Stimulated activated CD4-positive, alpha-beta T cell treated with anti-CD3 and anti-CD28 coated beads, TNF-alpha, amount 100 ng/mL, for 4 hours (primary cell): ENCODE results near the gene ANTXR2.
"Not testable (repeated sequence)": the region's sequence is repeated elsewhere in the genome, so short reads cannot be mapped to it uniquely, and the experiment has no call there.

Experiments
- DNase-seq, 3 experiments: peaks; one replicate each; pipeline ENCODE4 v3.0.0-alpha.2; 2020; ENCODE audit warnings: low read depth in 3 of 3

Gene ANTXR2

DNA sequence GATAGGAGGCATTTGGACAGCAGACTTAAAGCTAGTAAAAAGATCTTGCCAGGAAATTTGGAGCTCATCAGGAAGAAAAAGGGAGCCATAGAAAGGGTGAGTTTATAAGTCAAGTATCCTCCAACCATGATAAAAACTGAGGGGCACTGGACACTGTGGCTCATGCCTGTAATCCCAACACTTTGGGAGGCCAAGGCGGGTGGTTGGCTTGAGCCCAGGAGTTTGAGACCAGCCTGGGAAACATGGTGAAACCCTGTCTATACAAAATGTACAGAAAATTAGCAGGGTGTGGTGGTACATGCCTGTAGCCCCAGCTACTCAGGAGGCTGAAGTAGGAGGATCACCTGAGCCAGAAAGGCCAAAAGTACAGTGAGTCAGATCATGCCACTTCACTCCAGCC is 48.7 kb downstream of the ANTXR2 start:
- DNase-seq, result no peak

DNA sequence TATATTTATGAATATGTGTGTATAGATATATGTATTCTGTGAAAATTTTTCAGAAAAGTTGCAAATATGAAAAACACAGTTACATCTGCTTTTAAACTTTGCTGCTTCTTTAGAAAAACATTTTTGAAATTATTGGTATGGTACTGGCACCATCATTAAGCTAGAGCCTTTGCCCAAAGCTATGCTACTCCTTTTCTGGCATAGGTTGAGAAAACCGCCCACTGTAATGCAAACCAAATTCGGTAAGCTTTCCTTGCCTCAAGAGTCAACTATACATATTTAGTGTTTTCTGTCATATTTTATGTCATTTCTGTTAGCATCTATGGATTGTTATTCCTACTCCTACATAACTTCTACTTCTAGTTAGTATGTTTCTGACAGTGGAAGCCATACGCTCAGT is 50.7 kb downstream of the ANTXR2 start:
- DNase-seq, result no peak

DNA sequence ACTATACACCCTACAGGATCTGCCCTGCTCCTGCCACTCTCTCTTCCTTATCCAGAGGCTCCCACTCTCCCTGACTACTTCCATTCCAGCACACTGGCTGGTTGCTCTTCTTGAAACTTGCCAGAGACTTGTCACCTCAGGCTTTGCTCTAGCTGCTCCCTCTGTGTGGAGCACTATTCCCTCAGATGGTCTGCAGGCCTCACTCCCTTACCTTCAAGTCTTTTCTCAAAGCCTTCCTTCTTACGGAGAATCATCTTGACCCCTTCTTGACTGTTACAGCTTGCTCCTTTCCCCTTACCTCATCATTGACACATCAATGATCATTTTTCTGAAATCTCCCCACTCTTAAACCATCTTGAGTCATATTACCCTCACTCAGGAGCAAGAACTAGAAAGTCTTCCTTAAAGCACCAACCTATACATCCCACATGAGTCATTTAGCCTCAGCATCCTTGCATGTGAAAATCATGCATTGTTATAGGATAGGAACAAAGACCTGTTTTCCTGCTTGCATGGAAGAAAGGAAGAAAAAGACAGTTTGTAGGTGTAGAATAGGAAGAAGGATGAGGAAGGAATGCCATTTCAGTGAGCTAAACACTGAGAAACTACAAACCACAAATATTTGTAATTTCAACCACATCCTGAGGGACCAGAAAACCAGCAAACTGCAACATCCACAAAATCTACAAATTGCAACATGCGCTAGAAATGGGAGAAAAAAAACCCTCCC is 55.7 kb downstream of the ANTXR2 start:
- no peak for DNase-seq

DNA sequence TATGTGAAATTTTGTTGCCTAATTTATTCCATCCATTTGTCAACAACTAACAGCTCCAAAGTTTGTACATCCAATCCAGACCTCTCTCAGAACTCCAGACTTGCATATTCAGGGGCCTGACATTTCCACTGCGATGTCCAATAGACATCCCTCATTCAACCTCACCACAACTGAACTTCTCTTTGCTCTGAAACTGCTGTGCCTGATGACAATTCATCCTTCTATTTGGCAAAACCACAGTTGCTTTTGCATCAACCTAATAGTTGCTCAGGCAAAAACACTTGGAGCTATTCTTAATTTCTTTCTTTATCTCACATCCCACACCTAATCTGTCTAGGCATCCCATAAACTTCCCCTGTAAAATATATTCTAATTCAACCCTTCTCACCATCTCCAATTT is 56.5 kb downstream of the ANTXR2 start:
- no peak for DNase-seq

DNA sequence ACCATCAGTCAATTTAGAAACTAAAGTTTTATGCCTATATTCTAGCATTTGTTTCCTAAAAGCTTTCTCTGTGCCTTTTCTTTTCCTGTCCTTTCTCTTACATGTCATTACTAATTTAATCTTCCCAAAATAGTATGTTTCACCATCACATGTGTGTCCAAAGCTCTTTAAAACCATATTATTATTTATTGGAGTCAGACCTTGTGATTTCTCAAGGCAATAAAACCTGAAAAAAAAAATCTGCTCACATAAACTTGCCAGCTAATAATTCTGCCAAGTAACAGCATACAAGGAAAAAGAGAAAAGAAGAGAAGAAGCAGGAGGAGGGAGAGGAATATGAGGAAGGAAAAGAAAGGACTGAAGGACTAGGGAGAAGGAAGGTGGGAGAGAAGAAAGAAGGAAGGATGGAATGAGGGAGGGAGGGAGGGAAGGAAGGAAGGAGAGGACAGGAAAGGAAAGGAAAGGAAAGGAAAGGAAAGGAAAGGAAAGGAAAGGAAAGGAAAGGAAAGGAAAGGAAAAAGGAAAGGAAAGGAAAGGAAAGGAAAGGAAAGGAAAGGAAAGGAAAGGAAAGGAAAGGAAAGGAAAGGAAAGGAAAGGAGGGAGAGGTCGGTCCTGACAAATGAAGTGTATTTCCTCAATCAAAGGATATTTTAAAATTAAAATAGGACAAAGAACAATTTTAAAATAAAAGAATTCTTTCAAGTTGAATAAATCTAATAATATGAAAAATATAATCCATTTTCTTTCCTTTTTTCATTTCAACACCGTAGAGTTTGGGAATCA is 57.4 kb downstream of the ANTXR2 start:
- no peak for DNase-seq

DNA sequence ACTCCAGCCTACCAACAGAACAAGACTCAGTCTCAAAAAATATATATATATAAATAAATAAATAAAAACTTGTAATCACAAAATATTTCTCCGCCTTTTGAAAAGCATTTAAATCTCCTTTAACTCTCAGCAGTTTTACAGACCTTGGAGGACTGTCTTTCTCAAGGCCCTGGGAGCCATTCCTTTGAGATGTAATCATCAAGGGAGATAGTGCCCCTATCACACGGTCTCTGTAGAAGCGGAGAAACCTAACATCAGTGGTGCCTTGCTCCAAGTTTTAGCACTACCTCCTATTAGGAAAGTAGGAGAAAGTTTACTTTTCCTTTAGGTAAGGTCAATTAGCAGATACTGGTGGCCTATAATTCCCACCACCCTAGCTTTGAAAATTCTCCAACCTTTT is 58.5 kb downstream of the ANTXR2 start:
- DNase-seq, result no peak

DNA sequence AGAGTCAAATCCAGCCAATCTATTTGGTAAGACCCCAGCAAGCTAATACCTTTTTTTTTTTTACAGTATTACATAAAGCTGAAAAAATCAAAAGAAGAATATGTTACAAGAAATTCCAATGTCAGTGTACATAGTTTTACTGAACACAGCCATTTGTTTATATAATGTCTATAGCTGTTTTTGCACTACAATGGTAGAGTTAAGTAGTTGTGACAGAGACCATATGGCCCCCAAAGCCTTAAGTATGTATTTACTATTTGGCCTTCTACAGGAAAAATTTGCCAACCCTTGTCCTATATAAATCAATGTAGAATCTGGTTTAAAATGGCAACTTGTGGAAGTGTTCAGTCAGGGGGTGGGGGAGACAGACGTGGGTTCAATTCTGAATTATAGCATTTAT is 60.7 kb downstream of the ANTXR2 start:
- no peak for DNase-seq

DNA sequence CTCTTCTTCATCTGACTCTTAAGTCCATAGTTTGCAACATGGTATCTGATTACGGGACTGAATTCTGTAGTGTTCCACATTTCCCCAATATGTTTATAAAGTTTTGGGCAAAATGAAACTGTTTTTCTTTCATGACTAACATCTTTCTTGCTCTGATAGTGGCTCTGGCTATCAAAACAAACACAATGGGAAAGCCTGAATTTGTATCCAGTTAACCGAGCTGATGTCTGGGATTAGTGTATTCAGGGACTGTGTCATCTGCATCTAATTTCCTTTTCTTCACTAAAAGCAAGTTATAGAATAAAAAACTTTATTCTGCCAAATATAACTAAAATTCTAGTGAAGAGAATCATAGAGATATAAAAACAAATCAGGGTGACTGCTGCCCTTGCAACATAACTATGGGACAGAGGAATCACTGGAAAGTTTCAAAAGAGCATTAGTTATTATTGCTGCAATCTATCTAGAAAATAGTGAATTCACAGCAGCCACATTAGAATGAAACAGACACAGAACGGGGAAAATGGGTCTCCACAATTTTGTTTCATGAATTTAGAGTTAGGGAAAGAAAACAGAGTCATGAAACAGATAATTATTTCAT is 61.3 kb downstream of the ANTXR2 start:
- DNase-seq, result no peak

DNA sequence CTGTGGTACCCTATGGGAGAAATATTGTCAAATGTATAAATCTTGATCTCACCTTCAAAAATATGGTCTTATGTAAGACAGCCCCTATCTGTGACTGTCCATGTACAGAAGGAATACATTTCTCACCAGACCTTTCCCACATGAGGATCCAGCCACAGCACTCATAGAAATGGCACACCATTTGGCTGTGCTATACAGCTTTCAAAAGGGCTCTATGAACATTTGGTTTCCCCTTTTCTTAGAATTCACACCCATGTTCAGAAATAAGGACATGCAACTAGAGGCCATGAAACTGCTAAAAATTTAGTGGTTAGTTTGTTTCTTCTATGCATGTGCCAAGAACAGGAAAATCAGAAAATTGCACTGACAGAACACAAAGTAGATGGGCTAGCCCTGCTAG is 62.7 kb downstream of the ANTXR2 start:
- DNase-seq, result no peak

DNA sequence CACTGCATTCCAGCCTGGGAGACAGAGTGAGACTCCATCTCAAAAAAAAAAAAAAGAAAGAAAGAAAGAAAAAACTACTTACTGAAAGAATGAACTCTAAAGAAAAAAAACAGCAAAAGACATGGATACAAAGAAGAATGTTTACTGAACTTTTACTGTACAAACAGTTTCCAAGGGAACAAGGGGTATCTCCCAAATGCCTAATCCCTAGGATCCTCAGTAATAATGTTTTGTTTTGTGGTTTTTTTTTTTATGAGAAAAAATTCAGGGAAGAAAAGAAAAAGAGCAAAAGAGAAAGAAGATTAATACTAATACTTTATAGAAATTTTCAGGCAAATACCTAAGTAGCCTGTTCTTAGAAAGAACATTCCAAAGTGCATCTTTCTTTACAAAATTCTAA is 63.2 kb downstream of the ANTXR2 start:
- DNase-seq, result no peak

DNA sequence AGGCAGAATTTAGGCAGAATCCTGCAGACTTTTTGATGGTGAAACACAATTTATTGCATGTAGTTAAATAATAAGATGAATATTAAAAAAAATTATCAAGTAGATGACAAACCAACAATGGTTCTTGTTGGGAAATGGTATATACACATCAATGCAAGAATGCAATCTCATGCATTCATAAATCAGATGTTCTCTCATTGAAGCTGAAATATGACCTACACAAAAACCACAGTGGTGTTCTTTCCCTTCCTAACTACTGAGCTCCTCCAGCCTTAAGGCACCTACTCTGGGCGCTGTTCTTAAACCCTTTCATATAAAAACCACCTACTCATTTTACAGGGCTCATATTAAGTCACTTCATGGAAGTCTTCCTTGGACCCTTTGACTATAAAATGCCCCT is 64.1 kb downstream of the ANTXR2 start:
- no peak for DNase-seq

DNA sequence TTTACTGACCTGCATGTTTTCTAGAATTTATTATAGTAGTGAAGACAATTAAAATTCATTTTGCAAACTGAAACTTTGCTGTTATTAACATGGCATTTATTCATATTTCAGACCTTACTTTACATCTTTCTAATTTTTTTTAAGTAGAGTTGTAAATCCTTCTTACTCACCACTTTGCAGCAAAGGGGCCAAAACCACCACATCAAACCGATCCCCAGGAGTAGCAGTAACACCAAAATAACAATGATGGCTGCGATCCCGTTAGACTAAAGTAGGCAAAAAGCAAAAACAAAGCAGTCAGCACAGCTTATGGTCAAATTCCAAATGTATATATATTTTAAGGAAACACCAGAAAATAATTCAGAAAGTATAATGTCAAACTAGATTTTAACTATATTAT is 64.7 kb downstream of the ANTXR2 start:
- no peak for DNase-seq

DNA sequence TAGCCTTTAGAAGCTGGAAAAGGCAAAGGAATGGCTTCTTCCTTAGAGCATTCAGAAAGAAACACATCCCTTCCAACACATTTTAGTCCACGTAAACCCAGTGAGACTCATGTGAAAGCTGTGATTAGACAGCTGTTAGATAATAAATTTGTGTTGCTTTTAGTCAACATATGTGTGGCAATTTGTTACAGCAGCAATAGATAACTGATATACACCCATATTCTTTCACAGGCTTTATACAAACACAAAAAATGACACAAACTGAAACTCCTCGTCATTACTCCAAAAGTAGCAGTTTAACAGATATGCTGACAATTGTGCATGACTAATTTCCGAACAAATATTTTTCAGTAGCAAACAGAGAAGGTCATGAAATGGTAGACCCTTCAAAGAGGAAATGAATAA is 65.3 kb downstream of the ANTXR2 start:
- no peak for DNase-seq

DNA sequence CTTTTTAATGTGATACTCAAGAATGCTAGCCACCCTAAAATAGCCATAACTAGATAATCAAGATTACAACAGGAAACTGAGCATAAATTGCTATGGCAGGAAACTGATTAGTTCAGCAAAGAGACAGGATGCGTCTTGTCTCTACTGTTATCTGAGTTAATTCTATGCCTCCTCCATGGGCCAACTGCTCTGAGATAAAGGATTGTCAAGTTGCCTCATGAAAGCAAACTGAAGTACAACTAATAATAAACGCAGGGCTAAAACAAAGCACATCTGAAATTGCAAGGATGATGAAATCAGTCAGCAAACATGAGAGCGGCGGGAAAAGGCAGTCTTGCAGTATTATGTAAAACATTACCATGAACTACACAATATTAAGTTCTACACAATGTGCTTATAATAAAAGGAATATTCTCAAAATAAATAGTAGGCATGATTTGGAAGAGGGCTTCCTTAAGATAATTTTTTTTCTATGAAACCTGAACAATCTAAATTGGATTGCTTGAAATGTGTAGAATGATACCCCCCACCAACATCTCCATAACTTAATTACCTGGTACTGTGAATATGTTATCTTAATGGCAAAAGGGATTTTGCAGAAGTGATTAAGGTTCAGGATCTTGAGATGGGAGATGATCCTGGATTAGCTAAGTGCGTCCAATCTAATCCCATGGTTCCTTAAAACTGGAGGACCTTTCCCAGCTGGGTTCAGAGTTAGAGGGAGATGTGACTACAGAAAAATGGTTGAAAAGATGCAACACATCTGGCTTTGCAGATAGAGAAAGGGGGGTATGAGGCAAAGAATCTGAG is 65.9 kb downstream of the ANTXR2 start:
- no peak for DNase-seq

DNA sequence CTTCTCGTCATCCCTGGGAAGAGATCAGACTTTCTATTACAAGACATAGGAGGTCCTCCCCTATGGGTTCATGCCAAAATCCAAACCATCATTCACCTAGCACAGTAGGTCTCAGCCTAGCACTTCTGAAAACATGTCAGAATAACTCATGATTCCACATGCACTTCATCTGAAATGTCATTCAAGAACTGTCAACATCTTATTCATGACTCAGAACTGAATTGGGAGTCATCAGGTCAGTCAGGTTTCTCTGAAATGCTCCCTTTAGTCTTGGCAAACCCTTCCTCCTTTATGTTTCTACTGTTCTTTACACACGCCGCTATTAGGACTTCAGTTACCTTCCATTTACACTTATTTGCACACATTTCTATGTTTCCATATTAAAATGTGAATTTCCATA is 67.2 kb downstream of the ANTXR2 start:
- no peak for DNase-seq

DNA sequence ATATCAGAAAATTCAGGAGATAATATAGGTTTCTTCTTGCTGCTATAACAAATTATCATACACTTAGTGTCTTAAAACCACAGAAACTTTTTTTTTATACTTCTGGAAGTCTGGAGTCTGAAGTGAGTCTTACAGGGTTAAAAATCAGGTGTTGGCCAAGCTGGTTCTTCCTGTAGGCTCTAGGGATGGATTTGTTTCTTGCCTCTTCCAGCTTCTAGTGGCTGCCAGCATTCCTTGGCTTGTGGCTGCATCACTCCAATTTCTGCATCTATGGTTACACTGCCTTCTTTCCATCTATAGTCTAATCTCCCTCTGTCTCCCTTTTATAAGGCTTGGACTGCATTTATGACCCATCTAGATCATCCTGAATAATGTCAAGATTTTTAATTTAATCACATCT is 68.7 kb downstream of the ANTXR2 start:
- no peak for DNase-seq

DNA sequence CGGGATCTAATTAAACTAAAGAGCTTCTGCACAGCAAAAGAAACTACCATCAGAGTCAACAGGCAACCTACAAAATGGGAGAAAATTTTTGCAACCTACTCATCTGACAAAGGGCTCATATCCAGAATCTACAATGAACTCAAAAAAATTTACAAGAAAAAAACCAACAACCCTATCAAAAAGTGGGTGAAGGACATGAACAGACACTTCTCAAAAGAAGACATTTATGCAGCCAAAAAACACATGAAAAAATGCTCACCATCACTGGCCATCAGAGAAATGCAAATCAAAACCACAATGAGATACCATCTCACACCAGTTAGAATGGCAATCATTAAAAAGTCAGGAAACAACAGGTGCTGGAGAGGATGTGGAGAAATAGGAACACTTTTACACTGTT is 70.5 kb downstream of the ANTXR2 start:
- not testable (repeated sequence) for DNase-seq

DNA sequence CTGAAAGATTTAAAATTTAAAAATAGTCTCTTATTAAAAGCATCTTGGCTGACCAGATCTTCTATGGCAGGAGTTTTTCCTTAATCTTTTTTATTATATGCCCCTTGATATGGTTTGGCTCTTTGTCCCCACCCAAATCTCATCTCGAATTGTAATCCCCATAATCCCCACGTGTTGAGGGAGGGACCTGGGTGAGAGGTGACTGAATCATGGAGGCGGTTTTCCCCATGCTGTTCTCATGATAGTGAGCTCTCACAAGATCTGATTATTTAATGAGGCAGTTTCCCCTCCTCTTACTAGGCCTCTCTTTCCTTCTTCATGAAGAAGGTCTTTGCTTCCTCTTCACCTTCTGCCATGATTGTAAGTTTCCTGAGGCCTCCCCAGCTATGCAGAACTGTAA is 74.0 kb downstream of the ANTXR2 start:
- DNase-seq, result not testable (repeated sequence)

DNA sequence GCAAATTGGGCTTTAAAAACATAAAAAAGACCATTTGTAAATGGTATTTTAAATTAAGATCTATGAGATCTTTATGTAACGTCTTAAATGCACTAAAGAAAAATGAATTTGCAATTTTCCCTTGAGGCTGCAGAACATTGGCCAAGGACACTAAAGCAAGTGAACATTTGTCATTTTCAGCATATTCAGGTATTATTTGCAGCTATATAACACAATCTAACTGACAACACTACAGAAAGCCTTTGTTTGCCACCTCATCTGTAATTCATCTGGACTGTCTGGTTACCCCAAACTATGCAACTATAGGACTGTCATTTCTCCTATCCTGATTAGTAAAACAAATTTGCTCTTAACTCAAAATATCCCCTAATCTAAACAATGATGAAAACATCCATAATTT is 74.8 kb downstream of the ANTXR2 start:
- no peak for DNase-seq

DNA sequence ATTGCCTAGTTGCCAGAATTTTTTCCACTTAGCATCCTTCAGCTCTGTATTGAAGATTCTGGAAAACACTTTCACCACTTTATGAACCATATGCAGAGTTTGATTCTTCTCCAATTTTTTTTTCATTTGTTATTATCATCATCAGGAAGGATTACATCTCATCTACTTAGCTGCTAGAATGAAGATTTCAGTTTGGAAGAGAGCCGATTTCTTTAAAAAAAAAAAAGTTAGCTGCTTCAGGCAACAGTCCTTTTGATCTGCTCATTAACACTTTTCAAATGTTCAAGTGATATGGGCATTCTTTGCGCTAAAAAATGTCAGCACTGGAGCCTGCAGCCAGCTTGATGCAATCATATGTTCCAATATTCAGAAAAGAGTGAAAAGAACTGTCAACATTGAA is 76.2 kb downstream of the ANTXR2 start:
- no peak for DNase-seq

DNA sequence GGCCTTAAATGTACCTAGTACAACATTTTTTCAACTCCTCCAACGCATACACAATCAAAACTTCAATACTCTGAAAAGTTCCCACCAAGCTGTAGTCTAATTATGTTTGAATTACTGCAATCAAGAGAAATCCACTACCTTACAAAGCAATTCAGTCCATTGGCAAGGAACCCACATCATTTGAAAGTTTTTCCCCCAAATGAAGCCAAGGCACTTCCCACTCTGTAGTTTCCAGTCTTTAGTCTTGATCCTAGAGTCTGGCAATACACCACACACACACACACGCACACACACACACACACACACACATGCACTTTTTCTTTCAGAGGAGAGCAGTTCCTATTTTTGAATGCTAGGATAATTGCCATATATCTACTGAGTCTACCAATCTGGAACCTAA is 79.6 kb downstream of the ANTXR2 start:
- no peak for DNase-seq

DNA sequence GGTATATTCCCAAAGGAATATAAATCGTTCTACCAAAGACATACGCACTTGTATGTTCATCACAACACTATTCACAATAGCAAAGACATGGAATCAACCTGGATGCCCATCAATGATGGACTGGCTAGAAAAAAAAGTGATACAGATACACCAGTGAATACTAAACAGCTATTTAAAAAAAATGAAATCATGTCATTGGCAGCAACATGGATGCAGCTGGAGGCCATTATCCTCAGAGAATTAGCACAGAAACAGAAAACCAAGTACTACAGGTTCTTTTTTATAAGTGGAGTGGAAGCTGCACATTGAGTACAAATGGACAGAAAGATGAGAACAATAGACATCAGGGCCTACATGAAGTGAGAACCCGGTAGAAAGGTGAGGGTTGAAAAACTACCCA is 81.4 kb downstream of the ANTXR2 start:
- no peak for DNase-seq
